Stimulated activated CD8-positive, alpha-beta memory T cell treated with anti-CD3 and anti-CD28 coated beads, Interleukin-7, amount 100 ng/mL, for 24 hours (primary cell): Measurements from ENCODE around the gene PAM.
"Not testable (repeated sequence)": the region's sequence is repeated elsewhere in the genome, so short reads cannot be mapped to it uniquely, and the experiment has no call there.

Experiments
- DNase-seq: peaks from one replicate; pipeline ENCODE4 v3.0.0-alpha.2; 2020; ENCODE audit warnings: low read depth

PAM gene

GRCh38 chr5:102946414-102946813 is 191.3 kb downstream of the PAM start:
- DNase-seq: no peak

GRCh38 chr5:102946971-102947370 is 191.9 kb downstream of the PAM start:
- no peak for DNase-seq

- DNase-seq: no peak
These were observed 200.4 kb downstream of the PAM start for GRCh38 chr5:102955488-102955887.

GRCh38 chr5:102956599-102956998 is 201.5 kb downstream of the PAM start:
- DNase-seq: no peak

- DNase-seq: no peak
These were observed 202.0 kb downstream of the PAM start for GRCh38 chr5:102957141-102957540.

- DNase-seq: no peak
These were observed 203.4 kb downstream of the PAM start for GRCh38 chr5:102958481-102959011.

- no peak for DNase-seq
These were observed 203.9 kb downstream of the PAM start for GRCh38 chr5:102959055-102959454.

- DNase-seq: no peak
These were observed 206.6 kb downstream of the PAM start for GRCh38 chr5:102961671-102962070.

- no peak for DNase-seq
These were observed 210.5 kb downstream of the PAM start for GRCh38 chr5:102965653-102966052.

GRCh38 chr5:102969641-102970040 is 214.5 kb downstream of the PAM start:
- DNase-seq: no peak

GRCh38 chr5:102971676-102972293 is 216.7 kb downstream of the PAM start:
- DNase-seq: no peak

GRCh38 chr5:102974177-102974576 is 219.1 kb downstream of the PAM start:
- DNase-seq: no peak

- DNase-seq: no peak
These were observed 219.9 kb downstream of the PAM start for GRCh38 chr5:102975045-102975444.

- DNase-seq: no peak
These were observed 220.5 kb downstream of the PAM start for GRCh38 chr5:102975457-102976182.

GRCh38 chr5:102981957-102982635 is 227.0 kb downstream of the PAM start:
- DNase-seq: no peak

- no peak for DNase-seq
These were observed 231.0 kb downstream of the PAM start for GRCh38 chr5:102986074-102986473.

- no peak for DNase-seq
These were observed 233.4 kb downstream of the PAM start for GRCh38 chr5:102988459-102988858.

GRCh38 chr5:102991802-102992201 is 236.7 kb downstream of the PAM start:
- no peak for DNase-seq

- no peak for DNase-seq
These were observed 241.0 kb downstream of the PAM start for GRCh38 chr5:102996011-102996575.

GRCh38 chr5:102998224-102998623 is 243.1 kb downstream of the PAM start:
- DNase-seq: no peak

- no peak for DNase-seq
These were observed 244.1 kb downstream of the PAM start for GRCh38 chr5:102999191-102999590.

- not testable (repeated sequence) for DNase-seq
These were observed 244.5 kb downstream of the PAM start for GRCh38 chr5:102999621-103000020.

- no peak for DNase-seq
These were observed 245.0 kb downstream of the PAM start for GRCh38 chr5:103000089-103000488.
